Kidney epithelial cell (primary cell): ENCODE results near the gene PRPF18. TPM values are rescaled to one million over a fixed set of nuclear protein-coding genes. Genes with fewer than 3 reads are reported as not detected.

Experiments
- DNase-seq: peaks from one replicate; pipeline ENCODE4 v3.0.0-alpha.2; 2010; ENCODE audit warnings: low read depth
- H3K27me3 ChIP-seq: 2 replicates; pipeline ENCODE4 v1.6.0; 2011; ENCODE audit warnings: low read length; ENCODE audit not compliant: control insufficient read depth, insufficient read depth
- H3K36me3 ChIP-seq: 2 replicates; pipeline ENCODE4 v1.5.1; 2011; ENCODE audit warnings: low read length; ENCODE audit not compliant: control insufficient read depth, insufficient read depth
- H3K4me3 ChIP-seq: 2 replicates; pipeline ENCODE4 v1.5.1; 2011; ENCODE audit warnings: low read depth, mild to moderate bottlenecking, control low read depth, low read length
- total RNA-seq: library from RNA; depleted of rRNA; stranded (reverse); fragments of >200 nt; gene quantifications from 2 replicates; pipeline ENCODE4 v1.2.3, GENCODE V29; 2015
- TF ChIP-seq, protein P1 (sequence below): IDR thresholded peaks from 2 replicates; pipeline ENCODE4 v1.5.1; 2011; ENCODE audit warnings: mild to moderate bottlenecking, moderate library complexity, low read length, control low read depth, inconsistent platforms; ENCODE audit not compliant: insufficient read depth, poor library complexity, severe bottlenecking

Gene PRPF18
- total RNA-seq, 1 donor from 2014 or later = 29.4 TPM

DNA sequence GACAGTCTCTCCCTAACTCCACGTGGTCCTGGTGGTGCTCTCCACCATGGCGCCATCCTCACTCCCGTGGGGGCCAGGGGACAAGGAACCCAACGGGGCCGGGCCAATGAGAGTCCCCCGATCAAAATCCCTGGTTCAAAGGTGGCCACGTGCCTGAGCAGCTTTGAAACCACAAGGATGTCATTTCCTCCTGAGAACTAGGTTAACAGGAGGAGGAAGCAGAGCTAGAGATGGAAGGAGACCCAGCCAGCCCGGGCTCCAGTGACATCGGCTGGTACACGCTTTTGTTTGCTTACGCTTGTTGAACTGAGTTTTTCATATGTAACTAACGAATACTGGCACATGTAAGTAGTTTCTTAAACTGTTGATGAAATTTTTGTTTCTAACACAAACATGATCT is 61.7 kb downstream of the PRPF18 start:
- Histone ChIP-seq H3K36me3 (peaks cover 2% of the 10 kb centered on the region), H3K4me3 (no peak overlapping the region), H3K27me3 (no peaks in the 10 kb centered on the region)
- DNase-seq = no peak
- TF ChIP-seq, protein P1, sequence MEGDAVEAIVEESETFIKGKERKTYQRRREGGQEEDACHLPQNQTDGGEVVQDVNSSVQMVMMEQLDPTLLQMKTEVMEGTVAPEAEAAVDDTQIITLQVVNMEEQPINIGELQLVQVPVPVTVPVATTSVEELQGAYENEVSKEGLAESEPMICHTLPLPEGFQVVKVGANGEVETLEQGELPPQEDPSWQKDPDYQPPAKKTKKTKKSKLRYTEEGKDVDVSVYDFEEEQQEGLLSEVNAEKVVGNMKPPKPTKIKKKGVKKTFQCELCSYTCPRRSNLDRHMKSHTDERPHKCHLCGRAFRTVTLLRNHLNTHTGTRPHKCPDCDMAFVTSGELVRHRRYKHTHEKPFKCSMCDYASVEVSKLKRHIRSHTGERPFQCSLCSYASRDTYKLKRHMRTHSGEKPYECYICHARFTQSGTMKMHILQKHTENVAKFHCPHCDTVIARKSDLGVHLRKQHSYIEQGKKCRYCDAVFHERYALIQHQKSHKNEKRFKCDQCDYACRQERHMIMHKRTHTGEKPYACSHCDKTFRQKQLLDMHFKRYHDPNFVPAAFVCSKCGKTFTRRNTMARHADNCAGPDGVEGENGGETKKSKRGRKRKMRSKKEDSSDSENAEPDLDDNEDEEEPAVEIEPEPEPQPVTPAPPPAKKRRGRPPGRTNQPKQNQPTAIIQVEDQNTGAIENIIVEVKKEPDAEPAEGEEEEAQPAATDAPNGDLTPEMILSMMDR = no peak

DNA sequence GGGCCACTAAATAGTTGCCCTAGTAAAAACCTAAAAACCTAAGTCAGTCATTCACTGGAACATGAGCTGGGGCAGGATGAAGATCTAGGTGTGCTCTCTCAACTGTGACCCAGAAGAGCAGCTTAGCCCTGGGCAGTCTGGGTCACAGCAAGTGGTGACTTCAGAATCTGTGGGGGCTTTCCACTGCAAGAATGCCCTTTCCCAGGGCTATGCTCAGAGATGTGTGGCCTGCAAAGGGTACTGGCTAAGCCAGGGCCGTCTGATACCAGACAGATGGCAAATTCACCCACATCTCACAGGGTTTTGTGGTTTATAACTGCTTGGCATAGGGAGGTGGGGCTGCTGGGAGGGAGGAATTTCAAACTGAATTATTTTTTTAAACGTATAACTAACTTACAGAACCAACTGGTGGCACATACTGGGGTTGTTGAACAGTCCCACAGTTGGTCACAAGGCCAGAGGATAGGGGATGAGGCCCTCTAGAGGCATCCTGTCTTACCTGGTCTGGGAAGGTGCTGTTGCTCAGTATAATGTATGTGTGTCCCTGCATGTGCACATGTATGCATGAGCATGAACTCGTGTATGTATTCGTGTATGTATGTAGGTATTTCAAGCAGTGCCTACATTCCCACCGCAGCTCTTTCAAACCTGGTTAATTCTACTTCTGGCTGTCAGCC is 63.2 kb downstream of the PRPF18 start:
- Histone ChIP-seq H3K27me3 (no peaks in the 10 kb centered on the region), H3K36me3 (peaks cover 3% of the 10 kb centered on the region), H3K4me3 (no peak overlapping the region)
- TF ChIP-seq, protein P1 = no peak
- no peak for DNase-seq

DNA sequence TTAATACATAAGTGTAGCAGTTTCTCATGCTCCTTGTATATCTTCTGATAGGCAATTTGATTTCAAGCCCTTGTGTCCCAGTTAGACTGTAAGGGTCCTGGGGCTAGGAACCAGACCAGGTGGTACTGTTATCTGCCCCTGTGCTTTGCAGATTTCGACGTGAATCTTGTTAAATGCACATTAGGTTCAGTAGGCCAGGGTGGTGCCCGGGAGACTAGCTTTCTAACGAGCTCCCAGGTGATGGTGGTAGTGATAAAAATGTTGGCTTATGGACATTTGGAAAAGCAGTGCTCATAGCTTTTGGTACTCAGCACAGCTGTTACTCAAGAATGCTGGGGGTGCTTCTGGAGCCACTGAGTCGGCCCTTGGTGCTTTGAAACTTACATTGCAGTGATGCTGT is 64.2 kb downstream of the PRPF18 start:
- Histone ChIP-seq H3K4me3 (no peak overlapping the region), H3K27me3 (no peaks in the 10 kb centered on the region), H3K36me3 (peaks cover 6% of the 10 kb centered on the region)
- TF ChIP-seq, protein P1 = no peak
- DNase-seq = no peak

DNA sequence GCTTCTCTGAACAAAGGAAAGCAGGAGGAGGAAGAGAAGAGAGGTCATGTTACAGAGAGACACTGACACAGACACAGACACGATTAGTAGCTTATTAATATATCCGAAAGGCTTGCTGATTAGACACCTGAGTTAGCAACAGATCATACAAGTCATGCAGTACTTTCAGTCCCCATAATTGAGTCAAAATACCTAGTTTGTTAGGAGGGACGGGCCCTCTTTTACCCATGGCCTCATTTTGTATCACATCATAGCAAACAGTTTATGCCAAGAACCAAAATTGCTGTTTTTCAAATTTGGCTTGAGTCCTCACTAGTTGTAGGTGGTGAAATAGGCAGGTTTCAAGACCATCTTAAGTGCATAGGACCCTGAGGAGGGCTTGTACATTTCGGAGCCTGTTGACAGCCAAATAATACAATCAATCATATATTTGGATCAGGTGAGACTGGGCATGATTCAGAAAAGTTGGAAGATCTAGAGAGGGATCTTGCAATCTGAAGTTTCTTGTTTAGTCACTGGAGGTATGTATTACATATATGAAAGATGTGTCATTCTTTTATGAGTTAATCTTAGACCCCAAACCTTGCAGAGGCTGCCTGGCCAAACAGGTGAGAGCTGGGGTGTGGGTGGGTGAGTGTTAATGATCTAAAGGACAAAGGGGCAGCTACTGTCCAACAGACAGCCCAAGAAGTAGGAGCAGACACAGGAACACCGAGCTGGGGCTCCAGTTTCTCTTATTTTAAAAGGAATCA is 65.4 kb downstream of the PRPF18 start:
- TF ChIP-seq, protein P1 = no peak
- Histone ChIP-seq H3K36me3 (peaks cover 6% of the 10 kb centered on the region), H3K4me3 (no peak overlapping the region), H3K27me3 (no peaks in the 10 kb centered on the region)
- no peak for DNase-seq

DNA sequence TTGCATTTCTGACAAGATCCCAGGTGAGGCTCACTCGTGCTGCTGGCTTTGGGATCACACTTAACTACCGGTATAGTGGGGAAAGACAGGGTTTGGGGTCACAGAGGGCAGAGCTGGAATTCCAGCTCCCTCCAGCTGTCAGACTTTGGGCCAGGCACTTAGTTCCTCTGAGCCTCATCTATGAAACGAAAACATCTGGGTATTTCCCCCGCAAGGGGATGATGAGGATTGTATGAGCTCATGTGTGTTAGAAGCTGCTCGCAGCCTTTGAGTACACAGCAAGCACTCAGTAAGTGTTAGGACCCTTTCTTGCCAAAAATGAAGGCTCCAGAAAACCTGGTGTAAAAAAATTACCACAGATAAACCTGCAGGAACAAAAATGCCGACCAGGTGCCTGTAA is 66.1 kb downstream of the PRPF18 start:
- Histone ChIP-seq H3K27me3 (no peaks in the 10 kb centered on the region), H3K36me3 (peaks cover 6% of the 10 kb centered on the region), H3K4me3 (no peak overlapping the region)
- TF ChIP-seq, protein P1 = no peak
- DNase-seq = no peak
